Measurements from ENCODE around the gene GALR2.

GRCh38 chr17:76120658-76121008 is 46.1 kb downstream of the GALR2 start:
- no peak for TF ChIP-seq CTCF (IDR thresholded peaks at IDR 0.05 in 4 of 5, conservative IDR thresholded peaks at IDR 0.05 in 1 of 5)
- no peak for TF ChIP-seq POLR2A (IDR thresholded peaks at IDR 0.05)
